Measurements from ENCODE around the gene CSNK2A1. TPM values are rescaled to one million over a fixed set of nuclear protein-coding genes. Genes with fewer than 3 reads are reported as not detected.

Gene CSNK2A1
- total and polyA plus RNA-seq, 2 of the 8 experiments (the other 6 are each of a cell fraction or from before 2014, with no cell fraction given), result 117 to 260 TPM

GRCh38 chr20:577167-577791 is 33.7 kb upstream of the CSNK2A1 start (continued):
- TF ChIP-seq SIN3A (conservative IDR thresholded peaks at IDR 0.05 in 1 of 2, IDR thresholded peaks at IDR 0.05 in 1 of 2; ENCODE audit: low read depth in 1 of 2, low read length in 2 of 2) (no peak), TAF1 (IDR thresholded peaks at IDR 0.05; ENCODE audit: low read depth, low read length) (no peak), CREB1 (IDR thresholded peaks at IDR 0.05) (peak; percentile 81), KDM1A (IDR thresholded peaks at IDR 0.05; ENCODE audit: borderline replicate concordance, low read length) (no peak)

Data from H1 (cell line).